Effector CD8-positive, alpha-beta T cell (primary cell): ENCODE data around the gene CARNS1.

Source experiments
- DNase-seq: peaks from one replicate; lab custom pipeline; 2025; lab: John Stamatoyannopoulos, UW

Gene CARNS1

GRCh38 chr11:67428052-67429001 is 12.8 kb downstream of the CARNS1 start, which contains the start of gene RPS6KB2:
Gene RPS6KB2, plus strand, starts transcription at chr11:67428494. Its CDS starts 52 bp downstream, at chr11:67428546.
- DNase-seq, result peak; percentile 99

- no peak for DNase-seq
Observed at GRCh38 chr11:67429038-67429668, 13.7 kb downstream of the CARNS1 start.

GRCh38 chr11:67429722-67430121 is 14.2 kb downstream of the CARNS1 start:
- DNase-seq, result no peak

- no peak for DNase-seq
Observed at GRCh38 chr11:67431346-67432249, 16.1 kb downstream of the CARNS1 start.

GRCh38 chr11:67432655-67433349 is 17.3 kb downstream of the CARNS1 start:
- no peak for DNase-seq

DNA sequence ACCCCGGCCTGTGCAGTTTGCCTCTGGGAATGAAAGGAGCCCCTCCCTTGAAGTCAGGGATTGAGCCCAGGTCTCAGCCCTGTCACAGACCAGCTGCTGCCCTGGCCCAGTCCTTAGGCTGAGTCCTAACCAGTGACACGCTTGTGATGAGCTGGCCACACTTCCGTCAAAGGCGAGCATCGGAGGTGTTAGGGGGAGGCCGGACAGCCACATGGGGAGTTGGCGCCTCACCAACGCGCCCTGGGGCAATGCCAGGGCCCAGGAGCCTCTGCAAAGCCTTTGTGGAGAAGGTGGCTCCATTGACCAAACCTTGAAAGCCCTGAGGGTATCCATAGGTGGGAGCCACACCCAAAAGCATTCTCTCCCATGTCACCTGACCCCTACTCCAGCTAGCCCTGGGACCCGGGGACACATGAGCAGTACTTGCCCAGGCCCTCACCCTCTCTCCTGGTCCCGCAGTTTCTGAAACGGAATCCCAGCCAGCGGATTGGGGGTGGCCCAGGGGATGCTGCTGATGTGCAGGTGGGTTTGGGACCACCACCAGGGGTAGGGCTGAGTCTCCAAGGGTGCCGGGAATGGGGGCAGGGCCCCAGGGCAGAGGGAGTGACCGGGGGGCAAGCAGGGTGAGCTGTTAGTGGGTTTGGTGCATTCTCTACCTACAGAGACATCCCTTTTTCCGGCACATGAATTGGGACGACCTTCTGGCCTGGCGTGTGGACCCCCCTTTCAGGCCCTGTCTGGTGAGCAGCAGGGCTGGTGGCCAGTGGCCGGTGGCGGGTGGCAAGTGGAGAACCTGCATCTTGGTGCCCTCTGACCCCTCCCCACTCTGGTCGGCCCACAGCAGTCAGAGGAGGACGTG is 18.3 kb downstream of the CARNS1 start:
- no peak for DNase-seq

DNA sequence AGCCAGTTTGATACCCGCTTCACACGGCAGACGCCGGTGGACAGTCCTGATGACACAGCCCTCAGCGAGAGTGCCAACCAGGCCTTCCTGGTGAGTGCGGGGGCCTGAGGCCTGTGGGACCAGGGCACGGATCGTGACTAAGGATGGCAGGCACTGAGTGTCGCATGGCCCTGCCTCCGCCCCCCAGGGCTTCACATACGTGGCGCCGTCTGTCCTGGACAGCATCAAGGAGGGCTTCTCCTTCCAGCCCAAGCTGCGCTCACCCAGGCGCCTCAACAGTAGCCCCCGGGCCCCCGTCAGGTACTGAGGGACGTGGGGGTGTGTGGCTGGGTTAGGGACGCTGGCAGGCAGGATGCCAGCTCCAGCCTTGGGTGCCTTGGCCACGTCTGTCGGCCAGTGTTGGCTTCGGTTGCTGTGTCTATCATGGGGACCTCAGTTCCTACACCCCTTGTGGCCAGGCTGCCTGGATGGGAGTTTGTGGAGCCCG is 19.0 kb downstream of the CARNS1 start:
- no peak for DNase-seq

DNA sequence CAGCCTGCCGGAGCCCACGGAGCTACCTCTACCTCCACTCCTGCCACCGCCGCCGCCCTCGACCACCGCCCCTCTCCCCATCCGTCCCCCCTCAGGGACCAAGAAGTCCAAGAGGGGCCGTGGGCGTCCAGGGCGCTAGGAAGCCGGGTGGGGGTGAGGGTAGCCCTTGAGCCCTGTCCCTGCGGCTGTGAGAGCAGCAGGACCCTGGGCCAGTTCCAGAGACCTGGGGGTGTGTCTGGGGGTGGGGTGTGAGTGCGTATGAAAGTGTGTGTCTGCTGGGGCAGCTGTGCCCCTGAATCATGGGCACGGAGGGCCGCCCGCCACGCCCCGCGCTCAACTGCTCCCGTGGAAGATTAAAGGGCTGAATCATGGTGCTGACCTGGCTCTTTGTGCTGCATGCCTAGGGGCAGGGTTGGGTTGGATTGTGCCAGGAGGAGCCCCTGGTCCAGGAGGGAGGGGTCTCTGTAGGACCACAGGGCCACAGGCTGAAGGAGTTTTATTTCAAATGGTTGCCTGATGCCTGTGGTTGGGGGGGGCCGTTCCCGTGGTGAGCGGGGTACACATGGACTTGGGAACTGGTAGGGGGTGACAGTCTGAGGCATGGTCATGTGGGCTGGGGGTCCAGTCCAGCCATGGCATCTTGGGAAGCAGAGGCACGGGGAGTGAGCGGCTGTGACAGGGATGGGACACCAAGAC is 19.7 kb downstream of the CARNS1 start:
- no peak for DNase-seq

GRCh38 chr11:67435727-67436458 is 20.4 kb downstream of the CARNS1 start:
- no peak for DNase-seq

- DNase-seq, result peak; percentile 34
Observed at GRCh38 chr11:67436459-67437081, 21.1 kb downstream of the CARNS1 start.

DNA sequence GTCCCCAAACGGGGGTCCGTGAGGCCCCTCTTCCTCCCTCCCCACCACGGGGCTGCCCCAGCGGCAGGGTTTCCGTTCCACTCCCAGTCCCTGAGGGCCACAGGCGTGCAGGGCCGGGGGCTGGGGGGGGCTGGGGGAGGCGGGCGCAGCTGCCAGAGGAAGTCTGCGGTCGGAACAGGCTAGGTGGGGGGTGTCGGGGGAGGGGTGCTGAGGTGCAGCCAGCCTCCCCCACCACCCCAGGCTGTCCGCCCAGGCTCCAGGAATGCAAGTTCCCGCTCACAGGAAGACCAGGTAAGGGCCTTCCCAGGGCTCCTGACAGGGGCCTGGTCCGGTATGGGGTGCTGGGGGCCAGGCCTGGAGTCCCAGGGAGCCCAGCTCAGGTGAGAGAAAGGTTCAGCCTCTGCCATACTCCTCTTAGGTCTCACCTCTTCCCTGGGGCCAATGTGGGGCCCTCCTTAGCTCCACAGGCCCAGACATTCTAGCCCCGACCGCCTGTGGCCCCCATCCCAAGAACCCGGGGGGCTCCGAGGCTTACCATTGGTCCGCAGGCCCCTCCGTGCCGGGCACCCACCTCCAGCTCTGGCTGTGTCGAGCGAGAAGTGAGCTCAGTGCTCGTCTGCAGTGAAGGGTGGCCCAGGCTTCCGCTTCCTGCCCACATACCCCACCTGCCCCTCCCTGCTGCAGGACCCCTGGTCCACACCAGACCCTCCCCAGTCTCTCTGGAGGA is 21.8 kb downstream of the CARNS1 start, which contains the start of gene PTPRCAP:
TSS of gene PTPRCAP (minus strand) at position 601 of the 727 bp plus-strand sequence. CDS start at position 538, 63 bp downstream.
- peak; percentile 53 for DNase-seq

GRCh38 chr11:67437809-67438157 is 22.3 kb downstream of the CARNS1 start:
- no peak for DNase-seq

DNA sequence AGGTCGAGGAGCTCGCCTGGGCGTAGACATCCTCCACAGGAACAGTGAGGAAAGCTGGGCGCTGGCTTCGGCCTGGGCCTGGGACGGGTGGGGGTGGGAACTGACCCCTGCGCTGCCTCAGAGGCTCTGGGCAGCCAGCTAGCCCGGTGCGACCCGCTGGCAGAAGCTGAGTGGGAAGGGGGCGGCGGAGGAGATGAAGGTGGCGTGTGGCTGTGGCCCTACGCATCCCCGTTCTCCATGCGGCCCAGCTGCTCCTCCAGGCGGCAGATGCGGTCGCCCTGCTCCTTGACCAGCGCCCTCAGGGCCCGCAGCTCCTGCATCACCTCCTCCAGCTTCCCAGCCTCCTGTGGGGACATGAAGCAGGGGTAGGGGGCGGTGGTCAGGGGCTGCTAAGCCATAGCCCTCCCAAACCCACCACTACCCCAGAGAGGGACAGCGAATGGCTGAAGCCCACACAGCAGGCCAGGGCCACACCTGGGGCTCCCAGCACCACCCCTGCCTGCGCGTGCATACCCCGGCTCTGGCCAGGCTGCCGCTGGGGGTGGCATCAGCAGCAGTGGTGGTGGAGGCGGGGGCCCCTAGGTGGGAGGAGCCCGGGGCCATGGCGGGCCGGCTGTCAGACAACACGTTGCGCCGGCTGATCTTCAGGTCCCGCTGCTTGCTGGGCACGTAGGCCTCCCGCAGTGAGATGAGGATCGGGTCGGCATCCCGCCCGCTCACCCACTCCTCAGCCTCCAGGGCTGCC is 22.9 kb downstream of the CARNS1 start:
- peak; percentile 57 for DNase-seq

DNA sequence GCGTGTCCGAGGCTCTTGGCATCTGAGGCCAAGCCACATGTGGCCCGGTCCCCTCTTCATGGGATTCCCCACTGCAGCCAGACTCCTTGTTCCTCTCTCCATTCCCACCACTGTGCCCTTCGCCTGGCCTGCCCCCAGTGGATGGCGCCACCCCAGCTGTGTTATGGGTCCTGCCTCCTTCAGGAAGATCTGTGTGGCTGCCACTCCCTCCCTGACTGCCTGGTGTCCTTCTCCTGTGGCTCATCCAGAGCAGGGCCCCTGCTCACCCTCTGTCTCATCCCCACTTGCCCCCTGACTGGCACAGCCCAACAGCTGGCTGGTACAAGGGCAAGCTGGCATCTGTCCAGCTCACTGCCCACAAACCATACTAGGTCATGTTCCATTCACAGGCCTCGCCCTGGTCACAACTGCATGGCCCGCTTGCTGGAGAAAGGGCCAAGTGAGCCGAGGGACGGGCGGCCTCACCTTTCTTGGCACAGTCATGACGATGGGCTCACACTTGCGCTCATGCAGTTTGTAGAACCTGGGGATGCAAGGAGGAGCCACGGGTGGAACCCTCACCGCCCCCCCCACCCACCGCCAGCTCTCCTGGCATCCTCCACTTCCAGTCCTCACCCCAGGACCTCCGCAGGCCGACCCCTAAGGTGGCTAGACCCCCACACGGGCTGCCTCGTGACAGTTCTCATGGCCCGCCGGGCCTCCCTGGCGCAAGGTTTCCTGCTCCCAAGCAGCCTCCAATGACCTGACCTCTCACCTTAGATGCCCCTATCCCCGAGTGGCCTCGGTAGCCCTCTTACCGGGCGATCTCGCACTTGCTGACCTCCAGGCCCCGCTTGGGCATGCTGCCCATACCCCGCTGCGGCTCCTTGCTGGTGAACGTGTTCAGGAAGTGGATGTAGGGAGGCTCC is 24.1 kb downstream of the CARNS1 start:
- no peak for DNase-seq

GRCh38 chr11:67440229-67441097 is 25.0 kb downstream of the CARNS1 start:
- no peak for DNase-seq
